GM04503 (cell line): Measurements from ENCODE around the gene DHPS.
"Not testable (repeated sequence)": the region's sequence is repeated elsewhere in the genome, so short reads cannot be mapped to it uniquely, and the experiment has no call there.

Experiments used
- DNase-seq: peaks from one replicate; pipeline ENCODE4 v3.0.0-alpha.2; 2012; ENCODE audit warnings: low read depth

DHPS gene

DNA sequence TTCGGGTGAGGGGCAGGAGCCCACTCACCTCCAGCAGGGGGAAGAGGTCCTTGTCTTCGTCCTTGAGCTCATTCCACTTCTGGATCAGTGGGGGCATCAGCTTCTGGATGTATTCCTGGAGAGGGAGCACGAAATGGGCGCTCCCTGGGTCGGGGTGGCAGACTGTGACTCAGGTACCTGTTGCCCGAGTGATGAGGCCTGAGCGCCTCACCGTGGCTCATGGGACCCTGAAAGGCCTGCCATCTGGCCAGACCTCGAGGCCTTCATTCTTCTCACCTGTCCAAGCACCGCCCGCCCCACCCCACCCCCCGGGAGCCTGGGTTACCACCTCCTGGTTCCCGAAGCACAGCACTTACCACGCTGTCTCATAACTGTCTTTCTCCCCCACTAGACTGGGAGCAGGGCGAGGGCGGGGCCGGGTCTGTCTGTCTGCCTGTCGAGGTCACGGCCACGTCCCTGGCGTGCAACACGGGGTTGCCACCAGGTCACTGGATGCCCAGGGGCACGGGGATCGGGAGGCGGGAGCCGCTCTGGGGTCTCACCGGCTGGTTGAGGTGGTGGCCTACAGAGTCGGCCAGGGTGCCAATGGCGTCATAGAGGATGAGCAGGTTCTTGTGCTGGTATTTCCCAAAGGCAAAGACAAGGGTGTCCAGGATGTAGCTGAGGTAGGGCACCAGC, 24.1 kb upstream of the DHPS start:
- DNase-seq, result no peak

DNA sequence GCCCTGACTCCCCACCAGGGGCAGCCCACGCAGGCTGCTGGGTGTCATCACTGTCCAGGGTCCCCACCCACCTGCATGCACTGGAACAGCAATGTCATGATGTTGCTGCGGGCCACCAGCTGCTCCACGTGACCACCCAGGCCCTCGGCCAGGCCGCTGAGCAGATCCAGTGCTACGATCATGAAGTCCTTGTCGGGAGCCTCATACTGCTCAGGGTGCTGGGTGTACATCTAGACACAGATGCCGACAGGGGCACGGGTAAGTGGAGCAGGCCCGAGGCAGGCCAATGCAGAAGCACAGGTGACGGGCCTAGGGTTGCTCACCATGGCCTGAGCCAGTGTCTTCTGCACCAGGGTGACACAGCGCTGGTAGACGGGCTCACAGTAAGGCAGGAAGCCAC, 23.5 kb upstream of the DHPS start:
- DNase-seq, result no peak

DNA sequence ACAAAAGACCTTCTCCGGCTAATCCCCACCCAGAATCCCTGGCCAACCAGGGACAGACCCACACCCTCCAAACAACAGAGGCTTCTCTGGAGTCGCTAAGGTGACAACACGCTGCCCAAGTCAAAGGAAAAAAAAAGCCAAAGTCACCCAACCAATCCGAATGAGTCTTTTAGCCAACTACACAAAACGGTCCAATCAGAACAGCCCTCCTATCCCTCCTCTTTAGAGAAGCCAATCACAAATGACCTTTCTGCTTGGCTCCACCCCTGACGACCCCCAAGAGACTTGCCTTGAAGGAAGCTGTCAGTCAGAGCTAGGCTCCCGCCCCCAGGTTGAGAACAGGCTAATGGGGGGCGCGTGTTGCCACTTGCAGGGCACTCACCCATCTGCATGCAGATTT, 21.4 kb upstream of the DHPS start:
- DNase-seq, result no peak

DNA sequence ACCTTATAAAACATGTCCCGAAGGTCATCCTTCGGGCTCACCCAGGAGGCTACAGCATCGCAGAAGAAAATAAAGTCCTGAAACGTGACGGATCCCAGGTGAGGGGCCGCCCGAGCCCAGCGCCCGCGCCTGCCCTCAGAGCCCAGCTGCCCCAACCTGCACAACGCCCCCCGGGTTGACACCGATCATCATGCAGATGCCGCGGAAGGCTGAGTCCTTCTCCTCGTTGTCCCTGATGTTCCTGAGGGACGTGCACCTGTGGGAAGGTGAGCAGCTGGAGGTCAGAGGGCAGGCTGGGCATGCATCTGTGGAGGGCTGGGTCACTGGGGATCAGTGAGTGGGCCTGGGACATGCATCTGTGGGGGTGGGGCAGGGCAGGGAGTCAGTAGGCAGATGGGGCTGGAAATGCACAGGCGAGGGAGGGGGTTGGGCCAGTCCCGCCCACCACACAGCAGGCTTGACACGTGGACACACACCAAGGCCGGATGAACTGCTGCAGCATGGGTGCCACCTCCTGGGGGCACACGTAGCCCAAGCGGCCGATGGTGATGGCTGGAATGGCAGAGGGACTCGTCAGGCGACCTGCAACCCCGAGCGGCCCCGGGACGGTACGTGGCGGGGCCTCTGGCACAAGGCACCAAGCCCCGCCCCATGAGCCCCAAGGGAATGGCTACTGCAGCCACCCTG, 20.1 kb upstream of the DHPS start:
- no peak for DNase-seq

DNA sequence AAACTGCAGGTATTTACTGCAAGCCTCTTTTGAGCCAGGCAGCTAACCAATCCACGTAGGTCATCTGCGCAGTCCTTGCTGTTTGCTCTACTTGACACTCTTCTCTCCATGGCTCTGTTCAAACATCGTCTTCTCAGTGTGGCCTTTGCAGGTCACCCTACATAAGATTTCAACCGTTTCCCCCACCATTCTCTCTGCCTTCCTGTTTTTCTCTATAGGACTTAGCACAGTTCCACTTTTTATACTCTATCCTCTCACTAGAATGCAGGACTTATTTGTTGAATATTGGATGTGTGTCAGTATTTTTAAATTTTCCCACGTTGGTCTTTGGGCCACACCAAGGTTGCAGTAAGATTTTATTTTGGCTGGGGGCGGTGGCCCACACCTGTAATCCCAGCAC, 16.5 kb upstream of the DHPS start:
- DNase-seq, result no peak

DNA sequence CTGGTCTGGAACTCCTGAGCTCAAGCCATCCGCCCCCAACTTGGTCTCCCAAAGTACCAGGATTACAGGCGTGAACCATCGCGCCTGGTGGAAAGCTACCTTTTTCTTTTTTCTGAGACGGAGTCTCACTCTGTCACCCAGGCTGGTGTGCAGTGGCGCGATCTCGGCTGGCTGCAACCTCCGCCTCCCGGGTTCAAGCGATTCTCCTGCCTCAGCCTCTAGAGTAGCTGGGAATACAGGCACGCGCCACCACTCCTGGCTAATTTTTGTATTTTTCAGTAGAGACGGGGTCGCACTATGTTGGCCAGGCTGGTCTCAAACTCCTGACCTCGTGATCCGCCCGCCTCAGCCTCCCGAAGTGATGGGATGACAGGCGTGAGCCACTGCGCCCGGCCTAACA, 15.7 kb upstream of the DHPS start:
- DNase-seq, result not testable (repeated sequence)

DNA sequence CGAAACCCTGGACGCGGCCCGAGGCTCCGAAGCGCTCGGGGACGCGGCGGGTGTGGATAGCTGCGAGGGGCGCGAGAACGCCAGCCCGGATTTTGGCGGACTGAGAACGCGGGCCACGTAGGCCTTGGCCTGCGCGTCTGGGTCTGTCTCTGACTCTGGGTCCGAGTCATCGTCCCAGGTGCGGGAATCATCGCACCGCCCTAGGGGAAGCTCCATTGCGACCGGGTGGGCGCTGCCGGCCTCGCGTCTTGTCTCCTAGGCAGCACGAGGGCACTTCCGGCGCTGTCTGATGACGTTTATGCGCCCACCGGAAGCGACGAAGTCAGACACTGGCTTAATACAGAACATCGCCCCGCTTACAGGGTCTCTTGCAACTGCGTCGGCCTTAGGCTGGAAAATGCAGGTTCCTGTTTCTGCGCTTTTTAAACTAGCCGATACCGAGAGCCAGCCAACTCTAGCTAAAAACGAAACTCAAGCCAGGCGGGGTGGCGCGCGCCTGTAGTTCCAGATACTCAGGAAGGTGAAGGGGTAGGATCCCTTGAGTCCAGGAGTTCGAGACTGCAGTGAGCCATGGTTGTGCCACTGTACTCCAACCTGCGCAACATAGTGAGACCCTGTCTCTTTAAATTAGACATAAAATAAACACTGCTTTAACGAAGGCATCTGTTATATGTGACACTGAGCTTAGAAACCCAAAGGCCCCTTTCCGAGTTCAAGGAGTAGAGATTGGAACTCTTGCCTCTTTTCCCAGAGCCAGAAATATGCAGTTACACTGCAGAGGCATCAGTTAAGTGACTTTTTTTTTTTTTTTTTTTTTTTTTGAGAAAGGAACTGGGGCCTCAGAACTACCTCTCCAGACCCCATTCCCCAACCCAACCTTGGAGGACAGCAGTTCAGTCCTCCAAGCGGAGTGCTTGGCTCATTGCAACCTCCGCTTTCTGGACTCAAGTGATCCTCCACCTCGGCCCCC, 15.0 kb upstream of the DHPS start, which contains the start of gene FBXW9:
TSS of gene FBXW9 (minus strand) at position 266 of the 970 bp plus-strand sequence. CDS start at position 216, 50 bp downstream.
- DNase-seq, result peak; percentile 64

DNA sequence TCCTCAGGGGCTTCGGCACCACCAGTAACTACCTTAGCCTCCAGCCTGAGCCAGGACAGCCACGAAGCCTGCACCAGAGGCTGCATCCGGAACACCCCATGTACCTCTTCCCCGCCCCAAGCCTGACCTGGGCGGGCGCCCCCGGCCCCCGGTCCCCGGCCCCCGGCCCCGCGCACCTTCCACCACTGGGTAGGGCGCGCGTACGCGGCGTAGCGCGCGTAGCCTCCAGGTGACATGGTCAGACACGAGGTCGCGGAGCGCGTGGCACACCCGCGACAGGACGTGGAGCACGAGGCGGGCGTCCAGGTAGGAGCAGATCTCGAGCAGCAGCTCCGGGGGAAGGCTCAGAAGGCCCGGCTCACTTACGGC, 14.3 kb upstream of the DHPS start:
- DNase-seq, result no peak

DNA sequence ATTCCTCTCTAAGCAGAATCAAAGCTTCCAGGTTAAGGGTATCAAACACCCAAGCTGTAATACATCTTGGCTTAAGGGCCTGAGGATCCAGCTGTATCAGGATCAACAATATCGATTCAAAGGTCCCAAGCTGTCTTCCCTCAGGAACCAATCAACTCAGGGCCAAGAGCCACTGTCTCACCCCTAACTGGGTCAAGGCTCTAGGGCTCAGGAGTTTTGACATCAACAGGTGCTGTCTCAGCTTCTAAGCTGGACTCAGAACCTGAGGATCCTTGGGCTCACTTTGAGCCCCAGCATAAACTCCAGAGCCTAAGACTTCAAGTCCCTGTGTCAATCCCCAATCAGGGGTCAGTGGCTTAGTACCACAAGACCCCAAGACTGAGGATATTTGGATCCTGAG, 13.8 kb upstream of the DHPS start:
- no peak for DNase-seq

DNA sequence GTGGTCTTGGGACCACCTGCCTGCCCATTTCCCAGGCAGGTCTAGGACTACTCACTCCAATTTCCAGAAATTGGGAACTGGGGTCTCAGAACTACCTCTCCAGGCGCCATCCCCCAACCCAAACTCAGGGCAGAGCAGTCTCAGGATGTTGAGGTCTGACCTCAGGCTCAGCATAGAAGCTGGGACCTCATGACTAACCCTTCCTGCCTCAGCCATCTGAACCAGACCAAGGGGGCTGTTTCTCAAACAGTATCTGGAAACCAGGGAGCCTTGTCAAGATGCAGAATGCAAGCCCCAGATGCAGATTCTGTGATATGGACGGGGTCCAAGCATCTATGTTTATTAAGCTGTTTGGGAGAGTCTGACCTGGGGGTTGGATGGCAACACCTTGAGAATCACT, 13.4 kb upstream of the DHPS start:
- no peak for DNase-seq

DNA sequence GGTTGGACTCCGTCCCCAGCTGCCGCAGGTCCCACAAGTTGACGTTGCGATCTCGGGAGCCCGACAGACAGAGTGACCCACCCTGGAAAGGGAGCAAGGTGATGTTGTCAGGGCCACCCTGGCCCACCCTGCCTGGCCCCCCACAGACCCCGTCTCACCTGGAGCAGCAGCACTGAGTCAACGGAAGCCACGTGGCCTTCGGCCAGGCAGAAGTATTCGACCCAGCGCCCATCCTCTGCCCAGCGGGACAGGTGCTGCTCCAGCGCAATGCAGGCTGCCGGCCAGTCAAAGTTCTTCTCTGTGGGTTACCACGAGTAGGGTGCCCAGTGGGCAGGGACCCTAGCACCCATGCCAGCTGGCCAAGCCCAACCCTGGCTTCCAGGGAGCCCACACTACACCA, 13.0 kb upstream of the DHPS start:
- no peak for DNase-seq

DNA sequence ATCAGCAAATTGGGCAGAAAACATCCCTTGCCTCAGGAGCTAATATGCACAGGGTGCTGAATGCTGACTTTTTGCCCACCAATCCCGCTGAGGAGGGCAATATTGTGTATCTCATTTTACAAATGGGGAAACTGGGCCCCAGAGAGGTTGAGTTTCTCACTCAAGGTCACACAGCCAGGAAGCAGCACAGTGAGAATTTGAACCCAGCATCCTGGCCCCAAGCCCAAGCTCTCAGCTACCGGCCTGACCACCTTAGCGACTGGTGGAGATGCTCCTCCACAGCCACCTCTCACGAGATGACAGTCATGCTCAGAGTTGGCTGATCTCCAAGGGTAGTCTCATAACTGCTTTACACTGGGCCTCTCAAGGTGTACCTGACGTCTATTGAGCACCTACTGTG, 11.3 kb upstream of the DHPS start:
- no peak for DNase-seq

DNA sequence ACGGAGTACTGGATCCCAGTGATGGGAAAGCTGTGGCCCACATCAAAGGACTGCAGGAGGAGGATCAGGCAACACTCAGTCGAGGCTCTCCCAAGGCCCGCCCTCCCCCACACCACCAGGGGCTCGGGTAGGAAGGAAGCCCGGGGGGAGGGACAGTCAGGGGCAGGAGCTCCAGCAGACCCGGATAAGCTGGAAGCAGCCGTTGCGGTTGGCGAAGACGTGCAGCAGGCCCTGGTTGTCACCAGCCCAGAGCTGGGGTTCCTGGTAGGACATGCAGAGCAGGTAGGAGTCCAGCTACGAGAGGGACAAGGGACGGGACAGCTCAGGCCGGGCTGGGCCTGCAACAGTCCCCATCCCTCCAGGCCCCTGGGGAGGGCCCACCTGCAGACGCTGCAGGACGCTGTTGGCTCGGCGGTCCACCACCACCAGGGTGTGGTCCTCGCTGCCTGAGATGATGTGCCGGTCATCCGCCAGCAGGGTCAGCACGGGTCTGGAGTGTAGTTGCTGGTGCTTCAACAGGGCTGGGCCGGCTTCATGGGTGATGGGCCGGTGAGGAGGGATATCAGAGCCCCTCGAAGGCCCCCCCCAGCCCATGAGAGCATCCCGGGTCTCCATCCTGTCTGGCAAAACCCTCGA, 8.0 kb upstream of the DHPS start:
- DNase-seq, result no peak

DNA sequence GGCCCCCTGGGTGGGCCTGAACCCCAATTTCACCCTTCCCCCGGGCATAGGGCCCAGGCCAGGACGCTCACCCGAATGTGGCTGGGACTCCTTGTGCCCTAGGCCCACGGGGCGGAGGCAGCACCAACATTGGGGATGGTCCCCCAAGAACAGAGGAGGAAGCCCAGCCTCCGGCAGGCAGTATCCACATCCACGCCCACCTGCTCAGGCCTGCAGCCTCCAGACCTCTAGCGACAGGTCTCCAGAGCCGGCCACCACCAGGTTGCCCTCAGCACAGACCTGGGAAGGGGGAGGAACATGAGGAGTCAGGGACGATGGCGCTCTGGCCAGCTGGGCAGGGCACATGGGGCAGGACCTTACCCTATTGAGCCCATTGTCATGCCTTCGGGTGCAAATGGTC, 7.3 kb upstream of the DHPS start:
- no peak for DNase-seq

DNA sequence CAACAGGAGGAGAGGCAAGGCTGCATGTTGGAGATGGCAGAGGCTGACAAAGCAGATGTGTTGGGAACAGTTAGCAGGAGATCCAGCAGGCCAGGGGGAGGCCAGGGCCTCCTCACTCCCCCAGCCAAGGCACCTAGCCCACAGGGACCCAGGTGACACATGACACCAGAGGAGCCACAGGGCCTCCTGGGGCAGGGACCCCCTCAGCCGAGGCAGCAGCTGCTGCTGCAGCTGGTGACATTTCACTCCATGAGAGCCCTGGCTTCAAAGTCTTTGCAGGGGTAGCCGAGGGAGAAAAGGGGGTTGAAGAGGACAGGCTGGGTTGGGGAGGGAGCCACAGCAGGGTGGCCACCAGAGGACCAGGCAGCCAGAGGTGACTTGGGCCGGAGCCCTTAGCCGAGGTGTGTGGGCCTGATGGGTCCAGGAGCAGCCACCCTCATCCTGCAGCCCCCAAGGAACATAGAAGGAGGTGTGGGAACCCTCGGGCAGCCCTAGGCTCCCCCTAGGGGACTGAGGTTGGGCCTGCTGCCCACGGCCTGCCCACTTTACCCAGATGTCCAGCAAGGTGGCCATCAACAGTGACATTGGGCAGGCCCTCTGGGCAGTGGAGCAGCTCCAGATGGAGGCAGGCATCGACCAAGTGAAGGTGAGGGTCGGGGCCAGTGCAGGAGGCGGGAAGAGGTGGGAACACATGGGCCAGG, 6.0 kb upstream of the DHPS start, which contains the start of gene GNG14:
TSS of gene GNG14 (plus strand) at position 503 of the 701 bp plus-strand sequence. CDS start at position 554, 51 bp downstream.
- no peak for DNase-seq

DNA sequence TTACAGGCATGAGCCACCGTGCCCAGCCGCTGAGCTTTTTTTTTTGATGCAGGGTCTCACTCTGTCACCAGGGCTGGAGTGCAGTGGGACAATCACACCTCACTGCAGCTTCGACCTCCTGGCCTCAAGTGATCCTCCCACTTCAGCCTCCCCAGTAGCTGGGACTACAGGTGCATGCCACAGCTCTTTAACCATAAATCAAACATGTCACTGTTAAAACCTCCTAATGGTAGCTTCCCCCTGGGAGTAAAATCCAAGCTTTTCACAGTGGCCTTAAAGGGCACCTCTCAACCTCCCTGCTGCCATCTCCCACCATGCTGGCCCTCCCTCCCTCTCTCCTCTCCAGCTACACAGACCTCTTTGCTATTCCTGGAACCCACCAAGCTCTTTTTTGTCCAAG, 4.2 kb upstream of the DHPS start:
- no peak for DNase-seq

DNA sequence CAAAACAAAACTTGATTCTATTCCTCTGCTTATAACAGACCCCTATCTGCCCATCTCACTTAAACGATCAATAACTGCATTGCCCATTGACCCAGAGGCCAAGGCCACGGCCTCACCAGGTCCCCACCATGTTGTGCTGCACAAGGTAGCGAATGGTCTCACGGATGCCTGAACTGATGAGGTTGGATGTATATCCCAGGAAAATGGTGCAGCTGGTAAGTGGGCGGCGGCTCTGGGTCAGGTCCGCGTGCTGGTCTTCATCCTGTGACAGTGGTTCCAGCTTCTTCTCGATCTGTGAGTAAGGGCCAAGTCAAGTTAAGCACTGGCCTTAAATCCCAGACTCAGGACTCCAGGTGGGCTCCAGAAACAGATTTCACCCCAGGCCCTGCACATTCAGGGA, 1.6 kb downstream of the DHPS start:
- DNase-seq, result no peak

DNA sequence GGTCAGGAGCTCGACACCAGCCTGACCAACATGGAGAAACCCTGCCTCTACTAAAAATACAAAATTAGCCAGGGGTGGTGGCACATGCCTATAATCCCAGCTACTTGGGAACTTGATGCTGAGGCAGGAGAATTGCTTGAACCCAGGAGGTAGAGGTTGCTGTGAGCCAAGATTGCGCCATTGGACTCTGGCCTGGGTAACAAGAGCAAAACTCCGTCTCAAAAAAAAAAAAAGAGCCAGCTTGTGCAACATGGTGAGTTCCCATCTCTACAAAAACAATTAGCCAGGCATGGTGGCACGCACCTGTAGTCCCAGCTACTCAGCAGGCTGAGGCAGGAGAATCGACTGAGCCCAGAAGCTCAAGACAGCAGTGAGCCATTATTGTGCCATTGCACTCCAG, 3.6 kb downstream of the DHPS start:
- DNase-seq, result not testable (repeated sequence)

DNA sequence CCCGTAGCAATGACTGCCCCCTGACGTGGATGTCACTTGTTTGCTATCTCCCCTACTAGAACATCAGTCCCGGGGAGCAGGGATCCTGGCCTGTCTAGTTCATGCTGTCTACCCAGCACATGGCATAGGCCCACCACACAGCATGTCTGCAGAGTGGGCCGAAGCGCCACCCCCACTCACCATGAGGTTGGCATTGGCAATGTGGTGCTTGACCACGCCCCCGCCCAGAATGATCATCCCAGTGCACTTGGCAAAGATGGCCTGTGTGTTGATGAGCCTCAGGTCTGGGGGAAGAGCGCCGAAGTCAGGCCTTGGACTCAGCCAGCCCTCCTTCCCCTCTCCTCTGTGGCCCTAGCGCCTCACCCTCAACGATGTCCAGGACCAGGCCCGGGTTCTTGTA, 4.8 kb downstream of the DHPS start:
- DNase-seq, result no peak

DNA sequence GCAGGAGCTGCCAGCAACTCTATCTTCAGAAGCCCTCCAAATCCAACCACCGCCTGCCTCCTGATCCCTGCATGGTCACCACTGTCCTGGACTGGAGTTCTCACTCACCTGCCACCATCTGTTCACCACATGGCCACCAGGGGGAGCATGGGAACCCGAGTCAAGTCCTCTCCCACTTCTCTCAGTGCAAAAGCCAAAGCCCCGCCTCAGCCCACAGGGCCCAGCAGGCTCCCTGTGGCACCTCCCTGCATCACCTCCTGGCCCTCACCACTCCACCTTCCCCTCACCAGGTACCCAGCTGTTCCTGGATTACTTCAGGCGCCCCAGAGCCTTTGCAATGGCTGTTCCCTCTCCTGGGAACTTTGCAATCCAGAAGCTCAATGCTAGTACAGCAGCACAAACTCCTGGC, 5.3 kb downstream of the DHPS start:
- DNase-seq, result no peak

DNA sequence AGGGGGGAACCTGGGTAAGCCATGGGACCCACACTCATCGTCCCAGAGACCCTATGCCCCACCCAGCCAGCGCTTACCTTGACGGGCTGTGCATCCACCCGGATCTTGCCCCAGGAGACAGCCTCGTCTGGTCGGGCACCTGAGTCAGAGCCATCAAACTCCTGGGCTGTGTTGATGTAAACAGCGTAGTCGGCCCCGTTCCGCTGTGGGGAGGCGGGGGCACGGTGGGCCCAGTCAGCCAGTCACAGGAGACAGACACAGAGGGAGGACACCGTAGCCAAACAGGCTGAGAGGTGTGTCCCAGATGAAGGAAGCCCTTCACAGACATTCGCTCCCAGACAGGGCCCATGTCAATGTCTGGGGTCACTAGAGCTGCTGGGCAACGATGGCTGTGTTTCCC, 5.7 kb downstream of the DHPS start:
- DNase-seq, result no peak

DNA sequence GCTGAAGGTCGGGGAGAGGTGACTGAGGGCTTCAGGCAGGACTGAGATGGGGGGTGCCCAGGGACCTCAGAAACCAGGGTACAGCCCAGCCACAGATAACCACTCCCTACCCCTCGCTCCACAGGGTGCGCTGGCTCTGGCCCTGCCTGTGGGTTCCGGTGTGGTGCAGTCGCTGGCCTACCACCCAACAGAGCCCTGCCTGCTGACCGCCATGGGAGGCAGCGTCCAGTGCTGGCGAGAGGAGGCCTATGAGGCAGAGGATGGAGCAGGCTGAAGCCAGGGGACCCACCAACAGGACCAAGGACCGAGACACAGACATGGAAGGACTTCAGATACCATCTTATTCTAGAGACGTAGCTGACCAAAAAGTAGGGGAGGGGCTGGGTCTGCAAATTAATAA, 6.3 kb downstream of the DHPS start:
- DNase-seq, result no peak
